ENCODE measurements around the gene RSL24D1.

- TF ChIP-seq CTCF (IDR thresholded peaks at IDR 0.05; ENCODE audit: low read length) = no peak
- no peak for TF ChIP-seq EZH2 (optimal IDR thresholded peaks at IDR 0.05; ENCODE audit: low read depth, low read length)
Measured at GRCh38 chr15:55179141-55179540, 17.6 kb downstream of the RSL24D1 start.

All from MM.1S (cell line).